Muscle layer of duodenum (tissue), 2 donors: ENCODE measurements around the gene SLC12A6.

Source experiments
- H3K27ac ChIP-seq: one replicate; pipeline ENCODE4 v1.7.0; 2013; ENCODE audit warnings: mild to moderate bottlenecking, low read length
- H3K27me3 ChIP-seq: one replicate; pipeline ENCODE4 v1.7.0; 2013; ENCODE audit warnings: low read depth, mild to moderate bottlenecking, control low read depth, low read length
- H3K36me3 ChIP-seq, 2 donors: one replicate each; pipeline ENCODE4 v1.7.0; 2013; ENCODE audit warnings: low read length in 2 of 2, control low read depth in 1 of 2, mild to moderate bottlenecking in 1 of 2; ENCODE audit not compliant: insufficient read depth in 2 of 2, control insufficient read depth in 1 of 2
- H3K4me1 ChIP-seq, 2 donors: one replicate each; pipeline ENCODE4 v1.7.0; 2013; ENCODE audit warnings: low read length in 2 of 2, mild to moderate bottlenecking in 2 of 2, control low read depth in 1 of 2, moderate library complexity in 1 of 2; ENCODE audit not compliant: insufficient read depth in 2 of 2, control insufficient read depth in 1 of 2
- H3K4me3 ChIP-seq, 2 donors: one replicate each; pipeline ENCODE4 v1.7.0; 2013; ENCODE audit warnings: low read length in 2 of 2, low read depth in 1 of 2, mild to moderate bottlenecking in 1 of 2
- H3K9me3 ChIP-seq, 2 donors: one replicate each; pipeline ENCODE4 v1.7.0; 2013; ENCODE audit warnings: low read length in 2 of 2, control low read depth in 1 of 2, mild to moderate bottlenecking in 1 of 2; ENCODE audit not compliant: control insufficient read depth in 1 of 2
- donor health status: healthy.

The SLC12A6 gene

GRCh38 chr15:34282384-34282783 is 55.2 kb downstream of the SLC12A6 start:
- H3K27ac ChIP-seq: no peak overlapping the region
- no peaks in the 10 kb centered on the region for H3K9me3 ChIP-seq
- no peaks in the 10 kb centered on the region for H3K27me3 ChIP-seq
- no peaks in the 10 kb centered on the region for H3K4me1 ChIP-seq
- no peaks in the 10 kb centered on the region for H3K36me3 ChIP-seq
- no peak overlapping the region for H3K4me3 ChIP-seq

- H3K27ac ChIP-seq: no peak overlapping the region
- no peaks in the 10 kb centered on the region for H3K4me1 ChIP-seq
- no peaks in the 10 kb centered on the region for H3K27me3 ChIP-seq
- H3K4me3 ChIP-seq: no peak overlapping the region
- H3K36me3 ChIP-seq: no peaks in the 10 kb centered on the region
- no peaks in the 10 kb centered on the region for H3K9me3 ChIP-seq
These were observed 57.4 kb downstream of the SLC12A6 start for GRCh38 chr15:34280193-34280592.

DNA sequence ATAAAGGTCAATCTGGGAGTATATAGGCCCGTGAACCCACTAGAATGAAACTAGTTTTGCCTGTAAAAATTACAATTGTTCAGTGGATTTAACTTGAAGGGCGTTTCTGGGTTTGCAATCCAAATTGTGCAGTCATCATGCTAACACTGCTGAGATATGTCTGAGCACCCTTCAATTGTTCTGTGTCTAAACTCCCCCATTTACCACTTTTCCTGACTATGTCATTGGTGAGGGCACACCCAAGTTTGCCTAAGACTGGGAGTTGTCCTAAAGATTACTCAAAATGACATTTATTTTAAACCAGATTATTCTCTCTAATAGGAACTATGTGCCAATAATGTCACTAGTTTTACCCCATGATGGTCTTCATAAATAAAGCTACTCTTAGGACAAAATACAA is 58.2 kb downstream of the SLC12A6 start:
- Histone ChIP-seq H3K4me1 (no peaks in the 10 kb centered on the region), H3K27me3 (no peaks in the 10 kb centered on the region), H3K36me3 (no peaks in the 10 kb centered on the region)

DNA sequence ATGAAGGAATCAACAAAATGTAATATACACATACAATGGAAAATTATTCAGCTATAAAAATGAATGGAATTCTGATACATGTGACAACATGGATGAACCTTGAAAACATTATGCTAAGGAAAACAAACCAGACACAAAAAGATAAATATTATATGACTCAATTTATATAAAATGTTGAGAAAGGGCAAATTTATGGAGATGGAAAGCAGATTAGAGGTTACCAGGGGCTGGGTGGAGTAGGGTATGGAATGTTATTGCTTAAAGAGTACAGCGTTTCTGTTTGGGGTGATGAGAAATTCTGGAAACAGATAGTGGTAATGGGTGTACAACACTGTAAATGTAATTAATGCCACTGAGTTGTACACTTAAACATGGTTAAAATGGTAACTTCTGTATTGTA is 61.9 kb downstream of the SLC12A6 start:
- Histone ChIP-seq H3K9me3 (no peaks in the 10 kb centered on the region), H3K27ac (no peak overlapping the region), H3K27me3 (no peaks in the 10 kb centered on the region), H3K4me3 (no peak overlapping the region), H3K36me3 (no peaks in the 10 kb centered on the region), H3K4me1 (no peaks in the 10 kb centered on the region)

More for the DNA sequence above, 58.2 kb downstream of the SLC12A6 start:
- no peak overlapping the region for H3K27ac ChIP-seq
- H3K9me3 ChIP-seq: no peaks in the 10 kb centered on the region
- H3K4me3 ChIP-seq: no peak overlapping the region

- Histone ChIP-seq H3K27me3 (no peaks in the 10 kb centered on the region), H3K9me3 (no peaks in the 10 kb centered on the region), H3K36me3 (no peaks in the 10 kb centered on the region), H3K27ac (no peak overlapping the region), H3K4me1 (no peaks in the 10 kb centered on the region), H3K4me3 (no peak overlapping the region)
These were observed 62.4 kb downstream of the SLC12A6 start for GRCh38 chr15:34275154-34275553.

GRCh38 chr15:34271493-34271892 is 66.1 kb downstream of the SLC12A6 start:
- no peaks in the 10 kb centered on the region for H3K9me3 ChIP-seq
- H3K27me3 ChIP-seq: no peaks in the 10 kb centered on the region
- no peak overlapping the region for H3K4me3 ChIP-seq
- no peaks in the 10 kb centered on the region for H3K36me3 ChIP-seq
- H3K27ac ChIP-seq: no peak overlapping the region
- H3K4me1 ChIP-seq: no peaks in the 10 kb centered on the region

- Histone ChIP-seq H3K27me3 (no peaks in the 10 kb centered on the region), H3K4me3 (no peak overlapping the region), H3K9me3 (no peaks in the 10 kb centered on the region), H3K4me1 (no peaks in the 10 kb centered on the region), H3K36me3 (no peaks in the 10 kb centered on the region), H3K27ac (no peak overlapping the region)
These were observed 70.8 kb downstream of the SLC12A6 start for GRCh38 chr15:34266751-34267150.

- H3K9me3 ChIP-seq: no peaks in the 10 kb centered on the region
- no peaks in the 10 kb centered on the region for H3K4me1 ChIP-seq
- H3K4me3 ChIP-seq: no peak overlapping the region
- H3K36me3 ChIP-seq: peaks cover 0 to 6% of the 10 kb centered on the region in 2 donors
- no peak overlapping the region for H3K27ac ChIP-seq
- H3K27me3 ChIP-seq: no peaks in the 10 kb centered on the region
These were observed 73.5 kb downstream of the SLC12A6 start for GRCh38 chr15:34264076-34264475.

GRCh38 chr15:34262362-34262761 is 75.2 kb downstream of the SLC12A6 start:
- no peak overlapping the region for H3K4me3 ChIP-seq
- no peaks in the 10 kb centered on the region for H3K4me1 ChIP-seq
- no peaks in the 10 kb centered on the region for H3K9me3 ChIP-seq
- H3K27ac ChIP-seq: no peak overlapping the region
- H3K27me3 ChIP-seq: no peaks in the 10 kb centered on the region
- peaks cover 0 to 18% of the 10 kb centered on the region in 2 donors for H3K36me3 ChIP-seq

- H3K9me3 ChIP-seq: no peaks in the 10 kb centered on the region
- H3K27ac ChIP-seq: no peak overlapping the region
- no peaks in the 10 kb centered on the region for H3K27me3 ChIP-seq
- peaks cover 8 to 36% of the 10 kb centered on the region in 2 donors for H3K36me3 ChIP-seq
- H3K4me1 ChIP-seq: no peaks in the 10 kb centered on the region
- no peak overlapping the region for H3K4me3 ChIP-seq
These were observed 78.0 kb downstream of the SLC12A6 start for GRCh38 chr15:34259566-34259965.

- no peak overlapping the region for H3K27ac ChIP-seq
These were observed 79.4 kb downstream of the SLC12A6 start for GRCh38 chr15:34258151-34258550.

GRCh38 chr15:34252545-34252944 is 85.0 kb downstream of the SLC12A6 start:
- no peaks in the 10 kb centered on the region for H3K9me3 ChIP-seq
- no peaks in the 10 kb centered on the region for H3K4me1 ChIP-seq
- peaks cover 30 to 65% of the 10 kb centered on the region in 2 donors for H3K36me3 ChIP-seq
- no peaks in the 10 kb centered on the region for H3K27me3 ChIP-seq
- H3K27ac ChIP-seq: no peak overlapping the region
- H3K4me3 ChIP-seq: no peak overlapping the region

More at GRCh38 chr15:34258151-34258550, 79.4 kb downstream of the SLC12A6 start:
- H3K4me1 ChIP-seq: no peaks in the 10 kb centered on the region
- H3K9me3 ChIP-seq: no peaks in the 10 kb centered on the region
- no peaks in the 10 kb centered on the region for H3K27me3 ChIP-seq
- H3K4me3 ChIP-seq: no peak overlapping the region
- peaks cover 19 to 49% of the 10 kb centered on the region in 2 donors for H3K36me3 ChIP-seq
